PC-9 (cell line): ENCODE results near the gene NCOA3.

Experiments used
- EZH2 ChIP-seq: fragments of 200-600 bp; sonication (generic); IDR thresholded peaks from 2 replicates; pipeline ENCODE4 v1.8.0; 2017; ENCODE audit warnings: antibody characterized with exemption, low read depth
- TF ChIP-seq, protein P1 (sequence below): fragments of 200-600 bp; sonication (generic); conservative IDR thresholded peaks from 2 replicates; pipeline ENCODE4 v1.6.1; 2017; ENCODE audit warnings: mixed run types, antibody characterized with exemption, mild to moderate bottlenecking, moderate library complexity

DNA sequence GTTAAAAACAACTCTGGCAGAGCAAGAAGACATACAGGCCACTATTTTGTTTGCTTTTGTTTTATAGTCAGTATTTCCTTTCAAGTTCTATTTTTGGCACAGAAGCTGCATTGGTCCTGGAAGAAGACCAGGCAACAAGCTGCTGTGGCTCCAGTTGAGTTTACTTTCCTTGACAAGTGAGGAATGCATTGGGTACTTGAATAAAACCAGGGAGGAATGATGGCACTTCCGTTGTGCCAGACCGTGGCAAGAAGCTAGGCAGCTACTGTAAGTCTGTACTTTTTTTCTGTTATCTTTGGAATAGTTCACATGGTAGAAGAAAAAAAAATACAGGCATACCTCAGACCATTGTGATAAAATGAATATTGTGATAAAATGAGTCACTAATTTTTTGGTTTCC is 66.3 kb downstream of the NCOA3 start:
- TF ChIP-seq, protein P1, sequence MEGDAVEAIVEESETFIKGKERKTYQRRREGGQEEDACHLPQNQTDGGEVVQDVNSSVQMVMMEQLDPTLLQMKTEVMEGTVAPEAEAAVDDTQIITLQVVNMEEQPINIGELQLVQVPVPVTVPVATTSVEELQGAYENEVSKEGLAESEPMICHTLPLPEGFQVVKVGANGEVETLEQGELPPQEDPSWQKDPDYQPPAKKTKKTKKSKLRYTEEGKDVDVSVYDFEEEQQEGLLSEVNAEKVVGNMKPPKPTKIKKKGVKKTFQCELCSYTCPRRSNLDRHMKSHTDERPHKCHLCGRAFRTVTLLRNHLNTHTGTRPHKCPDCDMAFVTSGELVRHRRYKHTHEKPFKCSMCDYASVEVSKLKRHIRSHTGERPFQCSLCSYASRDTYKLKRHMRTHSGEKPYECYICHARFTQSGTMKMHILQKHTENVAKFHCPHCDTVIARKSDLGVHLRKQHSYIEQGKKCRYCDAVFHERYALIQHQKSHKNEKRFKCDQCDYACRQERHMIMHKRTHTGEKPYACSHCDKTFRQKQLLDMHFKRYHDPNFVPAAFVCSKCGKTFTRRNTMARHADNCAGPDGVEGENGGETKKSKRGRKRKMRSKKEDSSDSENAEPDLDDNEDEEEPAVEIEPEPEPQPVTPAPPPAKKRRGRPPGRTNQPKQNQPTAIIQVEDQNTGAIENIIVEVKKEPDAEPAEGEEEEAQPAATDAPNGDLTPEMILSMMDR = no peak
- no peak for TF ChIP-seq EZH2
